Endothelial cell of umbilical vein (primary cell): ENCODE measurements around the gene QPCTL. TPM values are rescaled to one million over a fixed set of nuclear protein-coding genes. Genes with fewer than 3 reads are reported as not detected.

Experiments
- BruUV-seq: library from RNA; stranded (reverse); fragments of 400-500 nt; replicated peaks from 2 replicates; lab custom pipeline; 2021; lab: Mats Ljungman, UMichigan
- CTCF ChIA-PET: fragments of 300-600, 350-600 bp; sonication (Branson Sonifier 250); formaldehyde crosslinking; loops from one replicate; lab custom pipeline; 2021; ENCODE audit warnings: antibody characterized with exemption, inconsistent platforms; lab: Charles Lee
- POLR2A ChIA-PET: fragments of 300-600, 350-600 bp; sonication (Branson Sonifier 250); formaldehyde crosslinking; loops from one replicate; lab custom pipeline; 2021; ENCODE audit warnings: antibody characterized with exemption, inconsistent platforms; lab: Charles Lee
- DNase-seq: peaks from one replicate; pipeline ENCODE4 v3.0.0-alpha.2; 2011; ENCODE audit warnings: low read depth, low spot score
- FAIRE-seq: peaks from 2 replicates; lab custom pipeline; 2011; peaks lifted over from hg19 to GRCh38; lab: Jason Lieb, UNC
- H2AFZ ChIP-seq: 2 replicates; pipeline ENCODE4 v1.6.0; 2012; ENCODE audit warnings: low read depth, low read length, control low read depth, inconsistent platforms
- H3K27ac ChIP-seq: 2 replicates; pipeline ENCODE4 v1.5.1; 2011; ENCODE audit warnings: low read depth, mild to moderate bottlenecking, control low read depth, low read length, moderate library complexity; ENCODE audit not compliant: insufficient read depth
- H3K27me3 ChIP-seq, 2 experiments: 2 replicates each; pipeline versions ENCODE4 v1.6.0 to v1.6.1; 2011; ENCODE audit warnings: low read length in 2 of 2, mixed read lengths in 1 of 2; ENCODE audit not compliant: control insufficient read depth in 2 of 2, insufficient read depth in 2 of 2
- H3K36me3 ChIP-seq, 2 experiments: 2 replicates in 1 of 2; 3 replicates in 1 of 2; pipeline ENCODE4 v1.5.1; 2011; ENCODE audit warnings: low read length in 2 of 2, mild to moderate bottlenecking in 1 of 2, moderate library complexity in 1 of 2; ENCODE audit not compliant: control insufficient read depth in 2 of 2, insufficient read depth in 2 of 2; ENCODE audit errors: extremely low read depth in 1 of 2
- H3K4me1 ChIP-seq: 3 replicates; pipeline ENCODE4 v1.5.1; 2011; ENCODE audit warnings: mild to moderate bottlenecking, low read length; ENCODE audit not compliant: control insufficient read depth, insufficient read depth; ENCODE audit errors: extremely low read depth
- H3K4me2 ChIP-seq: 2 replicates; pipeline ENCODE4 v1.6.1; 2011; ENCODE audit warnings: low read length, control low read depth, mixed read lengths; ENCODE audit not compliant: insufficient read depth
- H3K4me3 ChIP-seq, 3 experiments: fragments of 200-600 bp in 1 of 3; sonication (generic), shearing (Covaris generic) in 1 of 3; replicated peaks in 1 of 3; 2 replicates each; pipeline ENCODE4 v1.5.1; 2011 to 2016; ENCODE audit warnings: control low read depth in 3 of 3, low read length in 3 of 3, mild to moderate bottlenecking in 2 of 3, inconsistent platforms in 1 of 3, low read depth in 1 of 3, moderate library complexity in 1 of 3; ENCODE audit not compliant: insufficient read depth in 1 of 3
- H3K79me2 ChIP-seq: 2 replicates; pipeline ENCODE4 v1.6.0; 2012; ENCODE audit warnings: low read length, inconsistent platforms; ENCODE audit not compliant: control insufficient read depth, insufficient read depth
- H3K9ac ChIP-seq: replicated peaks from 2 replicates; pipeline ENCODE3; 2011; ENCODE audit warnings: low read length, control low read depth; ENCODE audit not compliant: insufficient read depth; ENCODE audit errors: extremely low read depth
- H3K9me1 ChIP-seq: replicated peaks from 3 replicates; pipeline ENCODE4 v1.6.0; 2011; ENCODE audit warnings: mild to moderate bottlenecking, low read length; ENCODE audit not compliant: control insufficient read depth, insufficient read depth; ENCODE audit errors: extremely low read depth
- H3K9me3 ChIP-seq: replicated peaks from 2 replicates; pipeline ENCODE4 v1.5.1; 2012; ENCODE audit warnings: low read length, inconsistent platforms; ENCODE audit not compliant: control insufficient read depth, insufficient read depth
- H4K20me1 ChIP-seq: replicated peaks from 2 replicates; pipeline ENCODE3; 2011; ENCODE audit warnings: mild to moderate bottlenecking, low read length; ENCODE audit not compliant: control insufficient read depth, insufficient read depth; ENCODE audit errors: extremely low read depth
- CTCF ChIP-seq, 2 donors: IDR thresholded peaks; 1 replicate in 1 of 2; 2 replicates in 1 of 2; pipeline ENCODE4 v1.5.1; 2011; ENCODE audit warnings: low read length in 2 of 2, mild to moderate bottlenecking in 2 of 2, moderate library complexity in 2 of 2, control low read depth in 1 of 2, inconsistent platforms in 1 of 2, low read depth in 1 of 2; ENCODE audit not compliant: insufficient read depth in 1 of 2; ENCODE audit errors: extremely low read depth in 1 of 2
- EZH2 ChIP-seq: IDR thresholded peaks from 2 replicates; pipeline ENCODE4 v1.6.1; 2012; ENCODE audit warnings: borderline replicate concordance, low read depth, mild to moderate bottlenecking, moderate library complexity, low read length, inconsistent platforms; ENCODE audit not compliant: severe bottlenecking
- FOS ChIP-seq: IDR thresholded peaks from 2 replicates; pipeline ENCODE4 v1.6.1; 2011; ENCODE audit warnings: mild to moderate bottlenecking, low read length, moderate library complexity, borderline replicate concordance; ENCODE audit not compliant: insufficient read depth
- GATA2 ChIP-seq: IDR thresholded peaks from 2 replicates; pipeline ENCODE4 v1.7.0; 2011; ENCODE audit warnings: low read depth, mild to moderate bottlenecking, moderate library complexity, mixed read lengths, low read length; ENCODE audit not compliant: insufficient read length, insufficient read depth
- JUN ChIP-seq: IDR thresholded peaks from 2 replicates; pipeline ENCODE4 v1.6.1; 2011; ENCODE audit warnings: borderline replicate concordance, low read depth; ENCODE audit not compliant: insufficient read length, insufficient read depth
- MAX ChIP-seq: IDR thresholded peaks from 2 replicates; pipeline ENCODE4 v1.6.1; 2011; ENCODE audit not compliant: insufficient read depth, insufficient read length
- MYC ChIP-seq: IDR thresholded peaks from one replicate; pipeline ENCODE4 v1.6.1; 2011; ENCODE audit warnings: mild to moderate bottlenecking, low read depth, low read length
- POLR2A ChIP-seq: IDR thresholded peaks from 2 replicates; pipeline ENCODE4 v1.6.1; 2012; ENCODE audit warnings: low read depth, mild to moderate bottlenecking, control low read depth, low read length
- POLR2AphosphoS5 ChIP-seq: IDR thresholded peaks from 2 replicates; pipeline ENCODE4 v1.6.1; 2012; ENCODE audit warnings: low read depth, mild to moderate bottlenecking, control low read depth, low read length, moderate library complexity; ENCODE audit not compliant: insufficient read depth
- dilution Hi-C: fragments of 300-500 bp; cut with MboI; formaldehyde crosslinking; loops from one replicate; pipeline ENCODE4 v1.15.0; 2019; ENCODE audit warnings: low sequenced_read_pairs; ENCODE audit not compliant: extremely low pct_ligation_motif_present
- intact Hi-C: fragments of 100-400 bp; cut with micrococcal nuclease; formaldehyde crosslinking; loops from one replicate; pipeline ENCODE4 v1.10.0; 2022
- polyA plus RNA-seq, 4 experiments: library from polyadenylated mRNA; depleted of rRNA in 3 of 4; stranded (reverse) in 3 of 4; unstranded in 1 of 4; fragments of >200 nt; gene quantifications; 2 replicates each; pipeline versions ENCODE4 v1.2.1 to v1.2.3, GENCODE V29; 2011 to 2012; ENCODE audit warnings: missing spikeins in 1 of 4
- total RNA-seq: library from RNA; stranded (reverse); gene quantifications from 2 replicates; pipeline ENCODE4 v1.2.3, GENCODE V29; 2021

QPCTL gene
- total and polyA plus RNA-seq, 2 donors (not counting 3 experiments of a cell fraction or from before 2014, with no cell fraction given) = 17.6 to 22.5 TPM

GRCh38 chr19:45655073-45655472 lies 37.4 kb upstream of the QPCTL start:
- BruUV-seq = no TSS peak
- no peak for DNase-seq
- dilution Hi-C loops (no loop called here), intact Hi-C loops (no loop called here)
- H3K9me3 ChIP-seq = no peaks in the 10 kb centered on the region
- no peak overlapping the region for H3K27ac ChIP-seq
- no peak overlapping the region for H3K4me2 ChIP-seq
- peaks cover 0 to 4% of the 10 kb centered on the region in 2 experiments for H3K27me3 ChIP-seq
- H2AFZ ChIP-seq = no peak overlapping the region
- no peak for FAIRE-seq
- no peaks in the 10 kb centered on the region for H3K36me3 ChIP-seq
- no peak overlapping the region for H3K9ac ChIP-seq
- no peaks in the 10 kb centered on the region for H3K4me1 ChIP-seq
- no peaks in the 10 kb centered on the region for H3K9me1 ChIP-seq
- ChIA-PET POLR2A (no interaction called here), CTCF (interaction anchor here (1.2 kb wide), 1 partner anchor 39 kb away, joined by 3 read pairs; no protein-coding TSS in a partner anchor)
- H3K79me2 ChIP-seq = no peaks in the 10 kb centered on the region
- H4K20me1 ChIP-seq = no peaks in the 10 kb centered on the region
- TF ChIP-seq MAX = no peak
- TF ChIP-seq EZH2 = no peak
- H3K4me3 ChIP-seq = no peak overlapping the region

GRCh38 chr19:45657520-45658167 lies 34.8 kb upstream of the QPCTL start:
- Histone ChIP-seq H3K27me3 (peaks cover 0 to 7% of the 10 kb centered on the region in 2 experiments), H3K4me2 (no peak overlapping the region), H3K9me1 (no peaks in the 10 kb centered on the region), H3K4me1 (no peaks in the 10 kb centered on the region), H2AFZ (no peak overlapping the region), H4K20me1 (no peaks in the 10 kb centered on the region), H3K36me3 (no peaks in the 10 kb centered on the region), H3K9ac (no peak overlapping the region), H3K4me3 (no peak overlapping the region), H3K79me2 (no peaks in the 10 kb centered on the region), H3K9me3 (no peaks in the 10 kb centered on the region), H3K27ac (no peak overlapping the region)
- TF ChIP-seq MYC (no peak), CTCF (IDR thresholded peaks at IDR 0.05; ENCODE audit: extremely low read depth in 1 of 2, insufficient read depth in 1 of 2, low read depth in 1 of 2, low read length in 2 of 2) (no peak), JUN (no peak), MAX (no peak), FOS (no peak), POLR2AphosphoS5 (no peak), GATA2 (no peak), EZH2 (no peak), POLR2A (no peak)
- DNase-seq (no peak), FAIRE-seq (no peak)
- intact Hi-C loops (no loop called here), dilution Hi-C loops (no loop called here)
- POLR2A ChIA-PET = interaction anchor here (0.7 kb wide), 1 partner anchor 319 kb away, joined by 4 read pairs; no protein-coding TSS in a partner anchor
- no TSS peak for BruUV-seq
- CTCF ChIA-PET = interaction anchor here (1.0 kb wide), 1 partner anchor 8 kb away, joined by 3 read pairs; no protein-coding TSS in a partner anchor
